Left ventricle myocardium superior (tissue), 1 donor: Measurements from ENCODE around the gene MARCHF2. TPM values are rescaled to one million over a fixed set of nuclear protein-coding genes. Genes with fewer than 3 reads are reported as not detected.
A peak's percentile ranks its signal among the peaks of the same experiment; 100 is the strongest.

ENCODE experiments used
- ATAC-seq: fragments of 200-7000 bp; cut with Tn5 transposase; one replicate; pipeline ENCODE4 v1.9.1; 2020; ENCODE audit warnings: mild to moderate bottlenecking, moderate library complexity
- DNase-seq: peaks from one replicate; pipeline ENCODE4 v3.0.0-alpha.2; 2020
- intact Hi-C: fragments of 100-400 bp; cut with micrococcal nuclease; formaldehyde crosslinking; loops from one replicate; pipeline ENCODE4 v1.11.0; 2022
- total RNA-seq: library from RNA; stranded (reverse); fragmentation: NEBNext Ultra II Directional; extraction: Animal tissue kit (Norgen Biotek cat#: 25700); gene quantifications from one replicate; pipeline ENCODE4 v1.2.1, GENCODE V29; 2021
- donor health status: DM: no; HTN: yes; CAD: no; lungs with severe emphysema.

The MARCHF2 gene
- total RNA-seq, 1 donor from 2014 or later: 97.0 TPM

- no peak for DNase-seq
- intact Hi-C loops: no loop called here
These were observed 50.3 kb downstream of the MARCHF2 start for GRCh38 chr19:8463365-8463764.

GRCh38 chr19:8466018-8466417 is 52.9 kb downstream of the MARCHF2 start:
- no peak for DNase-seq
- intact Hi-C loops: no loop called here
- no peak for ATAC-seq

More at GRCh38 chr19:8463365-8463764, 50.3 kb downstream of the MARCHF2 start:
- no peak for ATAC-seq

GRCh38 chr19:8468124-8468523 is 55.0 kb downstream of the MARCHF2 start:
- no peak for ATAC-seq
- intact Hi-C loops: no loop called here
- no peak for DNase-seq

- intact Hi-C loops: no loop called here
- no peak for DNase-seq
- ATAC-seq: no peak
These were observed 55.8 kb downstream of the MARCHF2 start for GRCh38 chr19:8468761-8469373.

- intact Hi-C loops: no loop called here
- peak; percentile 53 for ATAC-seq
- no peak for DNase-seq
These were observed 56.7 kb downstream of the MARCHF2 start for GRCh38 chr19:8469613-8470368.

GRCh38 chr19:8473648-8474476 is 60.8 kb downstream of the MARCHF2 start:
- intact Hi-C loops: no loop called here
- DNase-seq (no peak), ATAC-seq (no peak)

GRCh38 chr19:8475005-8475404 is 61.9 kb downstream of the MARCHF2 start:
- no peak for ATAC-seq
- intact Hi-C loops: no loop called here
- DNase-seq: no peak

GRCh38 chr19:8476524-8476923 is 63.4 kb downstream of the MARCHF2 start:
- ATAC-seq: peak; percentile 69
- DNase-seq: peak; percentile 50
- intact Hi-C loops: no loop called here

- intact Hi-C loops: no loop called here
- DNase-seq (no peak), ATAC-seq (no peak)
These were observed 64.8 kb downstream of the MARCHF2 start for GRCh38 chr19:8477889-8478288.

GRCh38 chr19:8478598-8478997 is 65.5 kb downstream of the MARCHF2 start:
- intact Hi-C loops: no loop called here
- DNase-seq (no peak), ATAC-seq (no peak)

- intact Hi-C loops: no loop called here
- DNase-seq: no peak
- ATAC-seq: peak; percentile 44
These were observed 68.1 kb downstream of the MARCHF2 start for GRCh38 chr19:8481201-8481600.

GRCh38 chr19:8481616-8482015 is 68.5 kb downstream of the MARCHF2 start:
- DNase-seq: no peak
- ATAC-seq: no peak
- intact Hi-C loops: no loop called here

- no peak for ATAC-seq
- intact Hi-C loops: no loop called here
- no peak for DNase-seq
These were observed 69.6 kb downstream of the MARCHF2 start for GRCh38 chr19:8482696-8483095.

- ATAC-seq (no peak), DNase-seq (no peak)
- intact Hi-C loops: no loop called here
These were observed 70.1 kb downstream of the MARCHF2 start for GRCh38 chr19:8483165-8483564.

- intact Hi-C loops: no loop called here
- ATAC-seq: peak; percentile 29
- DNase-seq: peak; percentile 63
These were observed 71.3 kb downstream of the MARCHF2 start for GRCh38 chr19:8484331-8484894.

GRCh38 chr19:8485561-8486371 is 72.7 kb downstream of the MARCHF2 start:
- ATAC-seq (no peak), DNase-seq (peak; percentile 39)
- intact Hi-C loops: no loop called here

- peak; percentile 19 for DNase-seq
- ATAC-seq: no peak
- intact Hi-C loops: no loop called here
These were observed 73.6 kb downstream of the MARCHF2 start for GRCh38 chr19:8486661-8487136.

- DNase-seq (peak; percentile 62), ATAC-seq (peak; percentile 30)
- intact Hi-C loops: no loop called here
These were observed 74.2 kb downstream of the MARCHF2 start for GRCh38 chr19:8487137-8487851.
